Measurements from ENCODE around the gene RNF44.

- TF ChIP-seq POLR2A (IDR thresholded peaks at IDR 0.05; ENCODE audit: low read depth, low read length) (no peak), POLR2AphosphoS5 (IDR thresholded peaks at IDR 0.05; ENCODE audit: low read depth, low read length) (no peak), TAF1 (IDR thresholded peaks at IDR 0.05; ENCODE audit: low read depth, low read length) (no peak), SPI1 (IDR thresholded peaks at IDR 0.05; ENCODE audit: low read depth, low read length) (no peak), POU2F2 (IDR thresholded peaks at IDR 0.05; ENCODE audit: low read depth, low read length) (no peak), PAX5 (IDR thresholded peaks at IDR 0.05; ENCODE audit: insufficient read depth, low read length, severe bottlenecking) (no peak)
Observed at GRCh38 chr5:176486189-176486757, 50.9 kb downstream of the RNF44 start.

Data from GM12891 (cell line).